GM23338 (cell line): ENCODE data around the gene STRA6.

Experiments used
- CREB1 ChIP-seq: fragments of 250-450 bp; sonication (Bioruptor Pico); IDR thresholded peaks from 2 replicates; pipeline ENCODE4 v1.5.0; 2020; ENCODE audit warnings: low read depth, mild to moderate bottlenecking, moderate library complexity
- CTCF ChIP-seq, 2 experiments: fragments of 200-600 bp in 1 of 2; sonication (generic) in 1 of 2; conservative IDR thresholded peaks; 2 replicates each; pipeline versions ENCODE4 v1.5.1 to v1.6.1; 2016 to 2017; ENCODE audit warnings: antibody characterized with exemption in 2 of 2, low read depth in 2 of 2, mild to moderate bottlenecking in 2 of 2, moderate library complexity in 1 of 2
- EZH2 ChIP-seq: fragments of 200-600 bp; sonication (generic); IDR thresholded peaks from one replicate; pipeline ENCODE4 v1.8.0; 2017; ENCODE audit warnings: antibody characterized with exemption, mild to moderate bottlenecking, low read depth; ENCODE audit not compliant: unreplicated experiment
- EZH2phosphoT487 ChIP-seq: fragments of 200-600 bp; sonication (generic); IDR thresholded peaks from one replicate; pipeline ENCODE4 v1.8.1; 2018; ENCODE audit warnings: antibody characterized with exemption; ENCODE audit not compliant: unreplicated experiment
- POLR2AphosphoS5 ChIP-seq: IDR thresholded peaks from 2 replicates; pipeline ENCODE4 v1.6.1; 2016; ENCODE audit warnings: antibody characterized with exemption, low read depth
- REST ChIP-seq: IDR thresholded peaks from one replicate; pipeline ENCODE4 v1.6.1; 2018; ENCODE audit warnings: antibody characterized with exemption; ENCODE audit not compliant: unreplicated experiment
- STAT1 ChIP-seq: IDR thresholded peaks from one replicate; pipeline ENCODE4 v1.6.1; 2016; ENCODE audit warnings: antibody characterized with exemption; ENCODE audit not compliant: unreplicated experiment
- TF ChIP-seq, protein P1 (sequence below): IDR thresholded peaks from 2 replicates; pipeline ENCODE4 v1.6.1; 2016; ENCODE audit warnings: antibody characterized with exemption
- TF ChIP-seq, protein P2 (sequence below): fragments of 250-450 bp; sonication (Bioruptor Pico); IDR thresholded peaks from 2 replicates; pipeline ENCODE4 v1.5.0; 2020; ENCODE audit warnings: mild to moderate bottlenecking, moderate library complexity

GRCh38 chr15:74136540-74136813, 66.1 kb downstream of the STRA6 start:
- TF ChIP-seq CTCF (conservative IDR thresholded peaks at IDR 0.05; ENCODE audit: low read depth in 2 of 2), result no peak
- no peak for TF ChIP-seq EZH2
- TF ChIP-seq POLR2AphosphoS5, result no peak
- TF ChIP-seq EZH2phosphoT487, result no peak
- TF ChIP-seq REST, result no peak
- TF ChIP-seq CREB1, result no peak
- TF ChIP-seq, protein P1, sequence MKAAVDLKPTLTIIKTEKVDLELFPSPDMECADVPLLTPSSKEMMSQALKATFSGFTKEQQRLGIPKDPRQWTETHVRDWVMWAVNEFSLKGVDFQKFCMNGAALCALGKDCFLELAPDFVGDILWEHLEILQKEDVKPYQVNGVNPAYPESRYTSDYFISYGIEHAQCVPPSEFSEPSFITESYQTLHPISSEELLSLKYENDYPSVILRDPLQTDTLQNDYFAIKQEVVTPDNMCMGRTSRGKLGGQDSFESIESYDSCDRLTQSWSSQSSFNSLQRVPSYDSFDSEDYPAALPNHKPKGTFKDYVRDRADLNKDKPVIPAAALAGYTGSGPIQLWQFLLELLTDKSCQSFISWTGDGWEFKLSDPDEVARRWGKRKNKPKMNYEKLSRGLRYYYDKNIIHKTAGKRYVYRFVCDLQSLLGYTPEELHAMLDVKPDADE, result no peak
- TF ChIP-seq, protein P2, sequence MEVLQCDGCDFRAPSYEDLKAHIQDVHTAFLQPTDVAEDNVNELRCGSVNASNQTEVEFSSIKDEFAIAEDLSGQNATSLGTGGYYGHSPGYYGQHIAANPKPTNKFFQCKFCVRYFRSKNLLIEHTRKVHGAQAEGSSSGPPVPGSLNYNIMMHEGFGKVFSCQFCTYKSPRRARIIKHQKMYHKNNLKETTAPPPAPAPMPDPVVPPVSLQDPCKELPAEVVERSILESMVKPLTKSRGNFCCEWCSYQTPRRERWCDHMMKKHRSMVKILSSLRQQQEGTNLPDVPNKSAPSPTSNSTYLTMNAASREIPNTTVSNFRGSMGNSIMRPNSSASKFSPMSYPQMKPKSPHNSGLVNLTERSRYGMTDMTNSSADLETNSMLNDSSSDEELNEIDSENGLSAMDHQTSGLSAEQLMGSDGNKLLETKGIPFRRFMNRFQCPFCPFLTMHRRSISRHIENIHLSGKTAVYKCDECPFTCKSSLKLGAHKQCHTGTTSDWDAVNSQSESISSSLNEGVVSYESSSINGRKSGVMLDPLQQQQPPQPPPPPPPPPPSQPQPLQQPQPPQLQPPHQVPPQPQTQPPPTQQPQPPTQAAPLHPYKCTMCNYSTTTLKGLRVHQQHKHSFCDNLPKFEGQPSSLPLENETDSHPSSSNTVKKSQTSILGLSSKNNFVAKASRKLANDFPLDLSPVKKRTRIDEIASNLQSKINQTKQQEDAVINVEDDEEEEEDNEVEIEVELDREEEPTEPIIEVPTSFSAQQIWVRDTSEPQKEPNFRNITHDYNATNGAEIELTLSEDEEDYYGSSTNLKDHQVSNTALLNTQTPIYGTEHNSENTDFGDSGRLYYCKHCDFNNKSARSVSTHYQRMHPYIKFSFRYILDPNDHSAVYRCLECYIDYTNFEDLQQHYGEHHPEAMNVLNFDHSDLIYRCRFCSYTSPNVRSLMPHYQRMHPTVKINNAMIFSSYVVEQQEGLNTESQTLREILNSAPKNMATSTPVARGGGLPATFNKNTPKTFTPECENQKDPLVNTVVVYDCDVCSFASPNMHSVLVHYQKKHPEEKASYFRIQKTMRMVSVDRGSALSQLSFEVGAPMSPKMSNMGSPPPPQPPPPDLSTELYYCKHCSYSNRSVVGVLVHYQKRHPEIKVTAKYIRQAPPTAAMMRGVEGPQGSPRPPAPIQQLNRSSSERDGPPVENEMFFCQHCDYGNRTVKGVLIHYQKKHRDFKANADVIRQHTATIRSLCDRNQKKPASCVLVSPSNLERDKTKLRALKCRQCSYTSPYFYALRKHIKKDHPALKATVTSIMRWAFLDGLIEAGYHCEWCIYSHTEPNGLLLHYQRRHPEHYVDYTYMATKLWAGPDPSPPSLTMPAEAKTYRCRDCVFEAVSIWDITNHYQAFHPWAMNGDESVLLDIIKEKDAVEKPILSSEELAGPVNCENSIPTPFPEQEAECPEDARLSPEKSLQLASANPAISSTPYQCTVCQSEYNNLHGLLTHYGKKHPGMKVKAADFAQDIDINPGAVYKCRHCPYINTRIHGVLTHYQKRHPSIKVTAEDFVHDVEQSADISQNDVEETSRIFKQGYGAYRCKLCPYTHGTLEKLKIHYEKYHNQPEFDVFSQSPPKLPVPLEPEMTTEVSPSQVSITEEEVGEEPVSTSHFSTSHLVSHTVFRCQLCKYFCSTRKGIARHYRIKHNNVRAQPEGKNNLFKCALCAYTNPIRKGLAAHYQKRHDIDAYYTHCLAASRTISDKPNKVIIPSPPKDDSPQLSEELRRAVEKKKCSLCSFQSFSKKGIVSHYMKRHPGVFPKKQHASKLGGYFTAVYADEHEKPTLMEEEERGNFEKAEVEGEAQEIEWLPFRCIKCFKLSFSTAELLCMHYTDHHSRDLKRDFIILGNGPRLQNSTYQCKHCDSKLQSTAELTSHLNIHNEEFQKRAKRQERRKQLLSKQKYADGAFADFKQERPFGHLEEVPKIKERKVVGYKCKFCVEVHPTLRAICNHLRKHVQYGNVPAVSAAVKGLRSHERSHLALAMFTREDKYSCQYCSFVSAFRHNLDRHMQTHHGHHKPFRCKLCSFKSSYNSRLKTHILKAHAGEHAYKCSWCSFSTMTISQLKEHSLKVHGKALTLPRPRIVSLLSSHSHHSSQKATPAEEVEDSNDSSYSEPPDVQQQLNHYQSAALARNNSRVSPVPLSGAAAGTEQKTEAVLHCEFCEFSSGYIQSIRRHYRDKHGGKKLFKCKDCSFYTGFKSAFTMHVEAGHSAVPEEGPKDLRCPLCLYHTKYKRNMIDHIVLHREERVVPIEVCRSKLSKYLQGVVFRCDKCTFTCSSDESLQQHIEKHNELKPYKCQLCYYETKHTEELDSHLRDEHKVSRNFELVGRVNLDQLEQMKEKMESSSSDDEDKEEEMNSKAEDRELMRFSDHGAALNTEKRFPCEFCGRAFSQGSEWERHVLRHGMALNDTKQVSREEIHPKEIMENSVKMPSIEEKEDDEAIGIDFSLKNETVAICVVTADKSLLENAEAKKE (CRISPR knock-in tag), result no peak
- no peak for TF ChIP-seq STAT1
